Right lobe of liver (tissue), 6 donors: ENCODE measurements around the gene NAALADL2. TPM values are rescaled to one million over a fixed set of nuclear protein-coding genes. Genes with fewer than 3 reads are reported as not detected.

Experiments used
- ATAC-seq, 4 donors: fragments of 200-7000 bp; cut with Tn5 transposase; one replicate each; pipeline ENCODE4 v1.9.1; 2020; ENCODE audit warnings: mild to moderate bottlenecking in 4 of 4, moderate library complexity in 4 of 4
- DNase-seq, 3 donors: peaks; one replicate each; pipeline ENCODE4 v3.0.0-alpha.2; 2020
- H3K27ac ChIP-seq, 3 donors: fragments of 200-600 bp; one replicate each; pipeline ENCODE4 v1.8.0; 2022
- H3K27me3 ChIP-seq, 2 donors: fragments of 200-600 bp; one replicate each; pipeline ENCODE4 v1.8.0; 2022
- H3K36me3 ChIP-seq, 4 donors: fragments of 200-600 bp; sonication (generic) in 1 of 4; one replicate each; pipeline versions ENCODE4 v1.5.1 to v1.8.0; 2017 to 2022; ENCODE audit warnings: control low read depth in 1 of 4
- H3K4me1 ChIP-seq, 4 donors: fragments of 200-600 bp; sonication (generic) in 1 of 4; one replicate each; pipeline versions ENCODE4 v1.5.1 to v1.8.0; 2017 to 2022; ENCODE audit warnings: control low read depth in 1 of 4
- H3K4me3 ChIP-seq, 3 donors: fragments of 200-600 bp; one replicate each; pipeline ENCODE4 v1.8.0; 2022
- H3K9me3 ChIP-seq, 4 donors: fragments of 200-600 bp; sonication (generic) in 1 of 4; one replicate each; pipeline versions ENCODE4 v1.5.1 to v1.8.0; 2017 to 2022; ENCODE audit warnings: control low read depth in 1 of 4
- CTCF ChIP-seq, 4 donors: fragments of 200-600 bp in 3 of 4; fragments of 450-650 bp in 1 of 4; IDR thresholded peaks; one replicate each; pipeline versions ENCODE4 v1.5.1 to v1.8.0; 2016 to 2022; ENCODE audit warnings: antibody characterized with exemption in 4 of 4, mild to moderate bottlenecking in 2 of 4
- POLR2A ChIP-seq: fragments of 450-650 bp; IDR thresholded peaks from one replicate; pipeline ENCODE4 v1.6.1; 2017; ENCODE audit warnings: antibody characterized with exemption, mild to moderate bottlenecking
- whole genome bisulfite sequencing: methylation state at CpG from one replicate; pipeline ENCODE4 v1.1.6; 2018; ENCODE audit warnings: low coverage, low lambda C conversion rate; ENCODE audit not compliant: insufficient coverage; ENCODE audit errors: missing lambda C conversion rate; 5-methylcytosine and 5-hydroxymethylcytosine counted together
- intact Hi-C, 2 donors: fragments of 100-400 bp; cut with DNase I; formaldehyde crosslinking; loops; one replicate each; pipeline versions ENCODE4 v1.11.2 to v1.14.1; 2022
- total RNA-seq, 6 experiments: library from RNA; depleted of rRNA in 2 of 6; stranded (reverse); fragments of >200 nt in 2 of 6; fragmentation: NEBNext Ultra II Directional in 3 of 6; extraction: Animal tissue kit (Norgen Biotek cat#: 25700) in 3 of 6; gene quantifications; one replicate each; pipeline versions ENCODE4 v1.1.0 to v1.2.4, GENCODE V29; 2016 to 2023
- donor health status: DM: no; HTN: yes; CAD: no.
- donor health status: DM: no; HTN: no; CAD: no.
- donor health status: DM: no; HTN: no; CAD: no.
- donor health status: DM: no; HTN: yes; CAD: no.
- donor health status: DM: no; HTN: yes; CAD: no.

NAALADL2 gene
- total RNA-seq, 6 experiments from 2014 or later, result 0.86 to 4.9 (median 3.2) TPM

DNA sequence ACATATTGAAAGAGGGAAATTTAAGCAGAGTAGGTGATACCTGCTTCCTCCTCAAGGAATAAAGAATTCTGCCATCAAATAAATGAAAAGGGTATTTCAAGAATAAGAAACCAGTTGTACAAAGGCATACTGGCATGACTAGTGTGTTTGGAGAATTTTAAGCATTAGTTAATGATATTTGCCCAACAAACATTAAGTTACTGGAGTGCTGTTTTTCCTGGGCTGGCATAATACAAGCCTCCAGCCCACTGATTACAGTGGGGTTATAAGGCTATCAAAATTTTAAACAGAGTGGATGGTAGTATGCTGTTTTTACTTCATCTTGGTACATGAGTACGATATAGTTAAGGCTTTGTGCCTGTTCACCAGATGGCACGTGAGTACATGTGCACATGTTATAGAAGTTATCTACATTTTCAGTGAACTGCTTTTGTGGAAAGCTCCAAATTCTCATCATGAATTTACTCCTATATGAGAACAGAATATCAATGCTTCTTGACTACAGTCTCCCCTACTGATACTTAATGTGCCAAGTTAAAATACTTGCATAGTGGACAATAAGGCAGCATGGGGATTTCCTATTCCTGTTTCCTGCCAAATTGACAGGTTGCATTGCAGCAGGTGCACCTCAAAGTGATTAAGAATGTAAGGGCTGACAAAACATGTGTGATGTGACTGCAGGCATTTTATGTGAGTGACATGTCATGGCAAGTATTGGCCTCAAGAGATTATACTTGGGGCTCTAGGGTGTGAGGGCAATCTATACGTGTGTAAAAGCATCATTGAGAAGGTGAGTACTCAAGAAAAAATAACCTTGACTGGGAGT lies 14.9 kb downstream of the NAALADL2 start:
- ATAC-seq (no peak), DNase-seq (no peak)
- no peaks in the 10 kb centered on the region for H3K4me1 ChIP-seq
- no peak overlapping the region for H3K4me3 ChIP-seq
- H3K9me3 ChIP-seq, result no peaks in the 10 kb centered on the region
- no peaks in the 10 kb centered on the region for H3K36me3 ChIP-seq
- 84% methylated on average over 3 of the region's 3 CpGs for WGBS
- no peak overlapping the region for H3K27ac ChIP-seq
- intact Hi-C loops, result no loop called here
- H3K27me3 ChIP-seq, result no peaks in the 10 kb centered on the region
- TF ChIP-seq POLR2A, result no peak
- no peak for TF ChIP-seq CTCF (IDR thresholded peaks at IDR 0.05)

DNA sequence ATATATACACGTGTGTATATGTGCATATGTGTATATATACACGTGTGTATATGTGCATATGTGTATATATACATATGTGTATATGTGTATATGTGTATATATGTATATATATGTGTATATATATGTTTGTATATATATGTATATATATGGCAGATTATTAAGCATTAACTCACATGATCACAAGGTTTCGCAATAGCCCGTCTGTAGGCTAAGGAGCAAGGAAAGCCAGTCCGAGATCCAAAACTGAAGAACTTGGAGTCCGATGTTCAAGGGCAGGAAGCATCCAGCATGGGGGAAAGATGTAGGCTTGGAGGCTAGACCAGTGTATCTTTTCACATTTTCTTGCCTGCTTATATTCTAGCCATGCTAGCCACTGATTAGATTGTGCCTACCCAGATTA lies 23.7 kb downstream of the NAALADL2 start:
- TF ChIP-seq POLR2A (no peak), CTCF (IDR thresholded peaks at IDR 0.05) (no peak)
- Histone ChIP-seq H3K27me3 (no peaks in the 10 kb centered on the region), H3K9me3 (no peaks in the 10 kb centered on the region), H3K4me1 (no peaks in the 10 kb centered on the region), H3K27ac (no peak overlapping the region), H3K4me3 (no peak overlapping the region), H3K36me3 (no peaks in the 10 kb centered on the region)
- no peak for DNase-seq
- intact Hi-C loops, result no loop called here
- no peak for ATAC-seq
- WGBS, result 83% methylated on average over 6 of the region's 6 CpGs

DNA sequence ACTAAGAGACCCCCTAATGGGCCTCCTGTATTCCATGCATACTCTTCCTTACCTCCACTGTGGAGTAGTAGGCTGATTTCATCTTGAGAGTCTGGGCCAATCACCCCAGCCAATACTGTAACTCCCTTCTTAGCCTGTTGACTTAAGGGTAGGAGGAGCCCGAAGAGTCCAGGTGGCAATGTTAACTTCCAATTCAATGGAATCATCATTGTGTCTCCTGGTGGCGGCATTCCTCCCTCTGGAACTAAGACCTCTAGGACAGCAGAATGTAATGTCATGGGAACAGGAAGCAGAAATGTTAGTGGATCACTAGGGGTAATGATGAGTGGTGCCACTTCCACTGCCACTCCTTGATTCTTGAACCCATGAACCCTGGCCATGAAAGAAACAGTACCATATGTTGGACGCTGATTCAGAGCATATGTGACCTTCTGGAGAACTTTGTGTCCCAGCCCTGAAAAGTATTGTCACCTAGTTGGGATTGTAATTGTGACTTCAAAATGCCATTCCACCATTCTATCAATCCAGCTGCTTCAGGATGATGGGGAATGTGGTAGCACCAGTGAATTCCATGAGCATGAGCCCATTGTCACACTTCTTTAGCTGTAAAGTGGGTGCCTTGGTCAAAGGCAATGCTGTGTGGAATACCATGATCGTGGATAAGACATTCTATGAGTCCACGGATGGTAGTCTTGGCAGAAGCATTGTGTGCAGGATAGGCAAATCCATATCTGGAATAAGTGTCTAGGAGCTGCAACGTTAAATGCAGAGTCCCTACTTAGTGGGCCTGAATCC lies 24.9 kb downstream of the NAALADL2 start:
- H3K36me3 ChIP-seq, result no peaks in the 10 kb centered on the region

More for the DNA sequence above, 24.9 kb downstream of the NAALADL2 start:
- intact Hi-C loops, result no loop called here
- H3K27ac ChIP-seq, result no peak overlapping the region
- TF ChIP-seq POLR2A, result no peak
- TF ChIP-seq CTCF (IDR thresholded peaks at IDR 0.05), result no peak
- no peaks in the 10 kb centered on the region for H3K27me3 ChIP-seq
- 83% methylated on average over 2 of the region's 6 CpGs for WGBS
- no peak for DNase-seq
- no peak for ATAC-seq
- H3K9me3 ChIP-seq, result no peaks in the 10 kb centered on the region
- H3K4me3 ChIP-seq, result no peak overlapping the region
- H3K4me1 ChIP-seq, result no peaks in the 10 kb centered on the region
